ENCODE measurements around the gene SCAMP4.
"Not testable (repeated sequence)": the region's sequence is repeated elsewhere in the genome, so short reads cannot be mapped to it uniquely, and the experiment has no call there.

Gene SCAMP4

DNA sequence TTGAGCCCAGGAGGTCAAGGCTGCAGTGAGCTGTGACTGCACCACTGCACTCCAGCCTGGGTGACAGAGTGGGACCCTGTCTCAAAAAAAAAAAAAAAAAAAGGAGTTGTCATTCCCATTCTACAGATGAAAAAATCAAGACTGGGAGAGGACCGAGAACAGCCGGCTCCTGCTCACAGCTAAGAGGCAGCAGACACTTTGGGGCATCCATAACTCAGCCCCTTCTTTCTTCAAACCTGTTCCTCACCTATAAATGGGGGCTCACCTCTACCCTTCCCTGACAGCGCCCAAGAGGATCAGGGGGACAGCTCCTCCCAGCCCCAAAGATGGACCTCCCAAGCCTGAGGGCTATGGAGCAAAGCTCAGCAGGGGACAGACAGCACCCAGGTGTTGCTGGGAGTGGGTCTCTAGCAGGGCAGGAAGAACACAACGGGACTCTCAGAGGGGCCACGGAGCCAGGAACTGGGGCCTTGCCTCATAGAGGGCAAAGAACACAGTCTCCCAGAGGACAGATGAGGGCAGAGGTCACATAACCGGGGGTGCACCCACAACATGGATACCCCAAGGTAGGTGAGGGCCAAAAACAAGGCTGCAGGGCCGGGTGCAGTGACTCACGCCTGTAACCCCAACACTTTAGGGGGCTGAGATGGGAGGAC lies 38.4 kb upstream of the SCAMP4 start:
- no peak for DNase-seq

DNA sequence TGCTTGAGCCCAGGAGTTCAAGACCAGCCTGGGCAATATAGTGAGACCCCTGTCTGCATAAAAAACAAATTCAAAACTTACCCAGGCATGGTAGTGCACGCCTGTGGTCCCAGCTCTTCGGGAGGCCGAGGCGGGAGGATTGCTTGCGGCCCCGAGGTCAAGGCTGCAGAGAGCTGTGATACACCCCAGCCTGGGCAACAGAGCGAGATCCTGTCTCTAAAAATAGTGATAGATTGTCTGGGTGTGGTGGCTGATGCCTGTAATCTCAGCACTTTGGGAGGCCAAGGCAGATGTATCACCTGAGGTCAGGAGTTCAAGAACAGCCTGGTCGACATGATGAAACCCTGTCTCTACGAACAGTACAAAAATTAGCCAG lies 37.9 kb upstream of the SCAMP4 start:
- DNase-seq = no peak

DNA sequence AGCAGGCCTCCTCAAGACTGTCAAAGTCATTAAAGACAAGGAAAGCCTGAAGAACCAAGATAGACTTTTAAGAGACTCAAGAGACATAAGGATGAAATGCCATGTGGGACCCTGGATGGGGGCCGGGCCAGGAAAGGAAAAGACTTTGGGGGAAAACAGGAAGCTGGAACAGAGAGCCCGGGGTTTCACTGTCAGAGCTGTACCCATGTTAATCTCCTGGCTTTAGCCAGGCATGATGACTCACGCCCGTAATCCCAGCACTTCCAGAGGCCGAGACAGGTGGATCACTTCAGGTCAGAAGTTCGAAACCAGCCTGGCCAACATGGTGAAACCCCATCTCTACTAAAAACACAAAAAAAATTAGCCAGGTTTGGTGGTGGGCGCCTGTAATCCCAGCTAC lies 36.2 kb upstream of the SCAMP4 start:
- DNase-seq = no peak

DNA sequence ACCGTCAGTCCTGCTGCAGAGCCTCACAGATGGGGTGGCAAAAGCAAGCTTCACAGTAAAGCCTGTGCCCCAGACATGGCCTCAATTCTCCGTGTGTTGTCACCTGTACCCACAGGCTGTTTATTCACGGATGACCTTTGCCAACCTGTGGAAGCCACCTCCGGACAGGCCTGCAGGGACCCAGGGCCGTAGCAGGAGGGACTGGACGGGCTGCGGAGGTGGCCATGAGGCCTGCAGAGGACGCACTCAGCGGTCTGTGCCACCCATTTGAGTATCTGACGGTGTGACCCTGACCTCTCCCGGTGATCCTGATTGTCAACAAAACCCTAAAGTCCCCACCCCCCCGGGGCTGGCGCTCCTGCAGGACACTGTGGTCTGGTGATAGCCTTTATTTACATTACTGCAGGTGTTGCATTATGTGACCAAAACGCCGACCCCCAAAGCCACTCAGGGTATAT lies 34.0 kb upstream of the SCAMP4 start:
- DNase-seq = no peak

DNA sequence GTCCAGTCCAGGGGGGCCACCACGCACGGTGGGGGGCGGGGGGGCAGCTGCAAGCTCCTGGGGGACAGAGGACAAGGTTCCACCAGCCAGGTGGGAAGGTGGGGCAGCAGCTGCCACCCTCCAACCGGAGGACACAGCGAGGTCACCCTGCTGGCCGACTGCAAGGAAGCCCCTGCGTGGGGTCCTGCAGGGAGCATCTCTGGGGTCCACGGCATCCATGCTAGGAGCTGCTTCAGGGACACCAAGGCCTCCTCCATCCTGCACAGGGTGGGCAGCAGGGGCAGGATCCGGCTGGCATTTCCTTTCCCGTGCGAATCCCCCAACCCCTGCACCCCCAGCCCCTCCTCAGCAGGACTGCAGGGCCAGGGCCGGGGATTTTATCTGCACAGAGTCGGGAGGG lies 33.6 kb upstream of the SCAMP4 start:
- no peak for DNase-seq

DNA sequence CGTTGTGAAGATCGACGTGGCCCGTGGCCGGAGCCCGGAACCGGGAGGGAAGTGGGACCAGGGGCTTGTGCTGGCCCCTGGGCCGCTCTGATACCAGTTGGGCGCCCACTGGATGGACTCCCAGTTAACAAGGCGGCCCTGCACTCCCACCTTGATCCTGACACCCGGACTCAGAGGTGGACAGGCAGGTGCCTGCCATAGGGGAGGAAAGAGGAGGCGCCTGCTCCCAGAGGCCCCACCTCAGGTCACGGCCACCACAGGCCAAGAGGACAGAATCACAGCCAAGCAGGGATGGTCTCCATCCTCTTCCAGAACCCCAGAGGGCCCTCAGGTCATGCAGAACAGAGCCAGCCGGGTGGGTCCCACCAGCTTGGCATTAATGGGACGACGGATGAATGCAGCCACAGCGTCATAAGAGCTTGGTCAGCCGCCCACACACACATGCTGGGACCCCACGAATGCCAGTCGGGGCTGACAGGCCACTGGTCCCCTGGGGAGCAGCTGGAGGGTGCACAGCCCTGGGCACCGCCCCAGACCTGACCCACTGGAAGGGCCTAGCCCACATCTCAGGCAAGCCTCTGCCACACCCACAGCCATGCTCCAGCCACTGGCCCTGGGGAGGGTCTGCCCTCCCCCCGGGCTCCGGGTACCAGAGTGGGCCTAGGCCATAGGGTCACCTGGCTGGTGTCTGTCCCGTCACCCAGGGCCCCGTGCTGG lies 32.2 kb upstream of the SCAMP4 start:
- DNase-seq = no peak

DNA sequence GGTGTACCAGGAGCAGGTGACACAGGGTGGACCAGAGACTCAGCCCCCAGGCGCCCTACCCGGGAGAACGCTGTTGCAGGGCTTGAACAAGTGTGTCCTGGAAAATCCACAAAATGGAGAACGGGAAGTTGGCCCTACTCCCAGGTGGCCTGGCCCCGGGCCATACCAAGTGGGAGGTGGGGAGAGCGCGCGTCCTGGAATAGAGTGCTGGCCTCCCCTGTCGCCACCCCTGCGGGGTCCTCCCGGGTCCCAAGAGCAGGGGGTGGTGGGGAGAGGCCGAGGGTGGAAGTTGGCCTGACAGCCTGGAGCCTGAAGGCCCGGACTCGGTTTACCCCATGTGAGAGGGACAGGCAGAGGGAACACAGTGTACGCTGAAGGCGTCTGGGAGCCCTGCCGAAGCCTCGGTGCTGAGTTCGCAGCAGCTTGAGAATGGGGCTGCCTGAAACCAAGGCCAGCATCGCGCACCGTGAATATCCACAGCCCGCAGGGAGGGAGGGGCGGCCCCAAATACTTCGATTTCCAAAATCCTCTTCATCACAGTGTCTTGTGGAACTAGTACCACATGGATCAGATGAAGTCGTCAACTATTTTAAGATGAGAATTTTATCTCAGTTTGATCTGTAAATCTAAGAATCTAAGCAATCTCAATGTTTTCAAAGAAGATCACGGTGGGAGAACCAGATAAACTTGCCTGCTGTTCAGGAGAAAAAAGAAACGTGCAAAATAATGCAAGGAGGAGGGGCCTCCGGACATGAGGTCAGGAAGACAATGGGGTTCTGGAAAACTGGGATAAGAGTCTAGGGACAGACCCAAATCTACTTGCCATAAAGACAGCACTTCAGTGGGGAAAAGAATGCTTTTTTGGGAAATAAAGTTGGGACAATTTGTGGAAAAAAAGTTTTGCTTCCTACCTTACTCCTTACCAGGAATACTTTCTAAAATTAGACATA lies 31.4 kb upstream of the SCAMP4 start:
- DNase-seq = no peak

DNA sequence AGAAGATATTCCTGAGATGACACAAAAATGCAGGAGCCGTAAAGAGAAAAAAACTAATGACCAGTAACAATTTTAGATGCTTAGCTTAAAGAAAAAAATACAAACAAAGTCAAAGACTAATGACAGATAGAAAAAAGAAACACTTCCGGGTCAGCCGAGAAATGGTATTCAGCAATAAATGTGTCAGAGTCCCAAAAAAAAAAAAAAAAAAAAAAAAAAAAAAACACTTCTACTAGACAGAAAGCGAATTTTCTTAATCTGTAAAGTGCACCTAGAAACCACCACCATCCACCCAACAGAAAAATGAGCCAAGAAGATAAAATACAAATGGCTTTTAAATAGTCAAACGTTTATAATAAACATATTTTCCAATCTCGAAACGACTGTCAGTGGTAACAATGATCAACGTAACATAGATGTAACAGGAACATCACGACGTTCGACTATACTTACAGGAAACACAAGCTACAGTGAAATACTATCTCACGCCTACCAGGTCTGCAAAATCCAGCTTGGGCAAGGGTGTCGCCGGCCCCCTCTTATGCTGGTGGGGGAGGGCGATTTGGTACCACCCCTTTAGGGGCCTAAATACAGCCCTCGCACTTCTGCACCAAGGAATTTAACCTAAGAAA lies 30.5 kb upstream of the SCAMP4 start:
- peak; percentile 35 for DNase-seq

DNA sequence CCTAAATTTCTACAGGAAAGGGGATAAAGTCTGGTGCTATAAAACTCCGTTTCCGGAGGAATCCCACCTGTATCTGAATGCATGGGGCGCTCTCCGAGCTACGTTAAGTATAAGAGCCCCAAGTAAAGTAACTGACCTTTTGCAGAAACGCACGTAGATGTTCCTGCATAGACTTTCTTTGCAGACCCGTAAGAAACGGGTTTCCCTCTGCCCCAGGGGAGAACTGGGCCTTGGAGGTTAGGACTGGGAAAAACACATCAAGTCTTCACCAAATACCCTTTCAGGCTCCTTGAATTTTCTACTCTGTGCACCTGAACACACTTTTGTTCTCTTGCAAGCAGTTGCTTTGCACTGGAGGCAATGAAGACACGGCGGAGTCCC lies 29.9 kb upstream of the SCAMP4 start:
- not testable (repeated sequence) for DNase-seq

DNA sequence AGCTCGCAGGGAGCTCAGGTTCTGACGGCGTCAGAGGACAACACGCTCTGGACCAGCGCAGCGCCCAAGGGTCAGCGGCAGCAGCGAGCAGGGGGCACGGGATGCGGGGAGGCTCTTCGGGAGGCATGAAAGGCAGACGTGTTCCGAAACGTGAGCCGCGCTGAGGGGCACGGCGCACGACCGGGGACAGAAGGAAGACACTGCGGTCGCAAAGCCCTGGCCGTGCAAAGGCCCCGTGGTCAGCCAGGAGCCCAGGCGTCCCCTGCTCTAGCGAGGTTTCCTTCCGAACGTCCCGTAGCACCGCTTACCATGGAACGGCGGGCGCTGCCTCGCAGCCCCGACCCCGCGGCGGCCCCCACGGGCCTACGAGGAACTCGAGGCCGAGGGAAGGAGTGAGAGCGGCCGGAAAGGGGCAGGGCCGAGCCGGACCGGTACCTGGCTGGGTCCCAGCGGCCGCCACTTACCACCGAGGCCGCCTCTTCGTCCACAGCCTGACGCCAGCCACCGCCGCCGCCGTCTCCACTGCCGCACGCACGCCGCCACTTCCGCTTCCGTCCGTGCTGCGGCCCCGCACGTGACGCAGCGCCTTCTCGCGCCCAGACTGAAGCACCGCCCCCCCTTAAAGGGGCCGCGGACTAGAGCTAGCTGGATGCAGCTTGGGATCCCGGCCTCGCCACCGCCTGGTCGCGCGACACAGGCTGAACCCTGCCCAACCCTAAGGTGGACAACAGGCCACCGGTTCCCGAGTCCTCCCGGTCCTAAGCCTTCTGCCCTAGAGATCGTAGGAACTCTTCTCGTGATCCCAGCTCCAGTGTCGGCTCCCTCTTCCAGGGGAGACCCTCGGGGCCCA lies 29.3 kb upstream of the SCAMP4 start:
- DNase-seq = peak; percentile 90

DNA sequence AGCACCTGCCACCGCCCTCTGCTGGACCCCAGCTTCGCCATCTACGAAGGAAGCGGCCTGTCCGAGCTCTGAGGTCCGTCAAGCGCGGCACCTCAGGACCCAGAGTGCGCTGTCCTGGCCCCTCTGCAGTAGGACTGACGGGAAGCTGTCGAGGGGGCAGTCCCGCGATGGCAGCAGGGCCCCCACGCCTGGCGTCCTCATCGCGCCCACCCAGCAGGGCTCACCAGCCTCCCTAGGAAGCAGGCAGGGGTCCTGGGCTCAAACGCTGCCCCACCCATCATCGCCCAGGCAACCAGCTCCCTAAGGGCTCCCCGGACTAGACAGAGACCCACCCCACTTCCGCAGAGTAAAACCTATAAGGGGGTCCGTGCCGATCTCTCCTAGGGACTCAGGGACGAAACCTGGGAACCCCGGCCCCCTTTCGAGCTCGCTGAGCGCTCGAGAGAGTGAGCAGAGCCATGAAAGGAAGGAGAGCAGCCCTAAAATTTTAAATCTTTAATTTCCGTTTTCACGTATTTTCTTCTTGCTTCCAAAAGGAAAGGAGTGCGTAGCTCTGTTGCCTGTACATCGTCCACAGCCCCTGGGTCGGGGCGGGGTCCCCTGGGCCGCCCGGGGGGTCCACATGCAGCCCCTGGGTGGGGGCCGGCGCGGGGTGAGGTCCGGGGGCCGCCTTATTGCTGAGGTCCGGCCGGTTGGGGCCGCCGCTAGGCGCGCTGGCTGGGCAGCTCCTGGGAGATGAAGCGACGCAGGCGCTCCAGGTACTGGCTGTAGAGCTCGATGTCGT lies 28.5 kb upstream of the SCAMP4 start:
- not testable (repeated sequence) for DNase-seq

DNA sequence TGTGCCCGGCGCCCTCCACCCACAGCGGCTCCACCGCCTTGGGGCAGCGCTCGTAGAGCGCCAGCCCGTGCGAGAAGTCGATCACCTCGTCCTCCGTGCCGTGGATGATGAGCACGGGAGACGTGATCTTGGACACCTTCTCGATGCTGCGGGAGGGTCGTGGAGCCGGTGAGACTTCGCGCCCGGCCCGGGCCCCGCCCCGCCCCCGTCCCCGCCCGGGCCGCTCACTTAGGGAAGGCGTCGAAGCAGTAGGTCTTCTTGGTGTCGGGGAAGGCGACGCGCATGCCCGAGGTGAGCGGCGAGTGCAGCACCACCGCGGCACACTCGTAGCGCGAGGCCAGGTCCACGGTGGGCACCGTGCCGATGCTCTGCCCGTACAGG lies 27.9 kb upstream of the SCAMP4 start:
- not testable (repeated sequence) for DNase-seq

DNA sequence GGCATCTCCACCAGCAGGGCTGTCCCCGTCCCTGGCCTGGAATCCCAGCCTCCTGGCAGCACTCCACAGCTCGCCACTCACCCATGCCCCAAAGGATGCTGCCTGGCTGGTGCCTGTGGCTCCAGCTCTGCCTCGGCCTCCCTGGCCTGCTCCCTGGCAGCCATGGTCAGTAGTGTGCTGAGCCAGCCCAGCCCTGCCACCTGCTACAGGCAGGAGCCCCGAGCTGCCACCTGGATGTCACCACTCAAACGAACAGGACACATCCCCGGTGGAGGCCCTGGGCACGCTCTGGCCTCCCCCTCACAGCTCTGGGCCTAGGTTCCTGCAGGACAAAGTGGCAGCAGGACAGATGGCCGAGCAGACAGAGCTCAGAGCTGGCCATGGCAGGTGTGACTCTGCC lies 26.6 kb upstream of the SCAMP4 start:
- not testable (repeated sequence) for DNase-seq

DNA sequence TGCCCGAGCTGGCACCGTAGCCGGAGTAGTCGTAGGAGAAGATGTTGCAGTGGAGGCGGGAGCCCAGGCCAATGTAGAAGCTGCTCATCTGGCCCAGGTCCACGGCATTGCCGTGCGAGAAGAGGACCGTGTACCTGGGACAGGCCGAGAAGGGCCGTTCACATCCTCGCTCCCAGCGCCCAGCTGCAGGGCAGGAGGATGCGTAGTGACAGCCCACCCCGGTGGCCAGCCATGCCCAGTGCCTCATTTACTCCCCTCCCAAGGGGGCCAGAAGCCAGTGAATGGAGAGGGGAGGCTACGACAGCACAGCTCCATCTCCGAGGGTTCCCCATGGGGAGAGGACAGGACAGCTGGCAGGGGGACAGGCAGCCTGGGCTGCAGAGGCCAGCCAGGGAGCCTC lies 25.2 kb upstream of the SCAMP4 start:
- not testable (repeated sequence) for DNase-seq

DNA sequence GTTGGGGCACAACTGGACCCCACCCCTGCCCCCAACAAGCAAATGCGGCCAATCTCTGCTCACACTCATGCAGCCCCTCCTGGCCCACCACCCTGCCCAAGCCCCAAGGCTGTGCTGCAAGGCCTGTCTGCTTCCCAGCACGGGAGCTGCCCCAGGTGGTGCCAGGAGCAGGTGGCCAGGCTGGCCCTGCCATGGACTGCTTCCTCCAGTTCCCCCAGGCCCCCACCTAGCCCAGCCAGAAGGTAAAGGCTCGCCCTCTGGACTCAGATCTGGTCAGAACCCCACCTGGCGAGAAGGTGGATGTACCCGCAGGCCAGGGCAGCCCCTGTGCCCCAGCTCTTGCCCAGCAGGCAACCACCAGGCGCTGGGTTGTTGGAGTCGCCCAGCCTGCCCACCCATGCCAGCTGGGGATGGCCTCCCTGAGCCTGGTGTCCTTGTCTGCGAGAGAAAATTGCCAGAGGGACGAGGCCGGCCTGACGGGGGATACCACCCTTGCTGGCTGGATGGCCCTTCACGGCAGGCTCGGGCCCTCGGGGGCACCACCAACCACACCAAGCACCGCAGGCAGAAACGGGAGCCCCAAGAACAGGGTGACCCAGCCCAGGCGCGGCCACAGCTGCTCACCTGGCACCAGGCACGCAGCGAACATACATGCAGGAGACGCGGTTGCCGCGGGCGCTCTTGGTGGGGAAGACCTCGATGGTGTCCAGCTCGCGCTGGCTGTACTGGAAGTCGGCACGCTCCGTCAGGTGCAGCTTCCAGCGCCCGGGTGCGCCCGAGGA lies 24.4 kb upstream of the SCAMP4 start:
- DNase-seq = no peak

DNA sequence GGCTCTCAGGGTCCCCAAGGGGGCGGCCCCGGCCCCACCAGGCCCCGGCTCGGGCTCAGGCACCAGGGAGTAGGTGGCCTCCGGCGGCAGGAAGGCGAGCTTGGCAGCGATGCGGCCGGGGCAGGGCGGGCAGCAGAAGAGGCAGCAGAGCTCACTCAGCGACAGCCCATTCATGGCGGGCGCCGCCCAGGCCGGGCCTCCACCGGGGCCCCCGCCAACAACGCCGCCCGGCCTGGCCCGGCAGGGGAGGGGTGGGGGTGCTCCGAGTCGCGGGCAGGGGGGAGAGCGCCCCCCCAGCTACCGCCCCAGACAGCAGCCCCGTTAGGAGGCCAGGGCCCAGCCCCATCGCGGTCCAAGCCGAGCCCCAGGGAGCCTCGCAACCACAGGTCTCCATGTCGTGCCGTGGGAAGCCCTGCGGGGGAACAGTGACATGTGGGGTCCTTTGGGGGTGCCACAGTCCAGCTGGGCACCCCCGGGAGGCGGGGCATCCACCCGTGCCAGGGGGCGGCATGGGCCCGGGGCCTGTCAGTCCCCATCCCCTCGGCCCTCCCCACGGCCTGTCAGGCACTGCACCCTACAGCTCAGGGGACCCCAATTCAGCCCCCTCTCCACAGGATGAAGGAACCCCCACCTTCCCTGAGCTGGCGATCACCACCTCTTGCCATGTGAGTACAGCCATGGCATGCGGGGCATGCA lies 23.7 kb upstream of the SCAMP4 start:
- DNase-seq = not testable (repeated sequence)

DNA sequence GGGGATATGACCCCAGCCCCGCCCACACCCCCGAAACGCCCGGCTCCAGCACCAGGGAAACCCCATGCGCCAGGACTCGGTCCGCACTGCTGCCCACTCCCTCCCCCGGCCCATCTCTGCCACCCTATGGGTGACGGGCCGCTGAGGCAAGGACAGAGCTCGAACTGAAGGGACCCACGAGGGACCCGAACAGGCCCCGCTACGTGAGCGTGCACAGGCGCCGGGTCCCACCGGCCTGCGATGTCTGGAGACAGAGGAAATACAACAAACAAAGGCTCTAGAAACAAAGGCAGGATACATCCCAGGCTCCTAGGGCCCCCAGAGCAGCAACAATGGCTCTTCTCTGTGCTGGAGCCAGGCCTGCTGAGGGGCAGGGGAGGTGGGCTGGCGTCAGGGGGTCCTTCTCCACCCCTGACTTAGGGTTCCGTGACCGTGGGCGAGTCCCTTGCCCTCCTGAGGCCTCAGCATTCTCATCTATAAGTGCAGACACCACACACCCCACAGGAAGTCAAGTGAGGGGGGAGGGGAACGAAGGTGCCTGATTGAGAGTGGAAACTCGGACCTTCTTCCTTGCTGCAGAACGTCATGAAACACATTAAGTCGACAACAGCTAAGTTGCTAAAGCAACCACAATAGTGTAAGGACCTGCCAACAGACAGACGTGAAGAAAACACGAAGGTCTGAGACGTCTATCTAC lies 23.0 kb upstream of the SCAMP4 start:
- DNase-seq = no peak

DNA sequence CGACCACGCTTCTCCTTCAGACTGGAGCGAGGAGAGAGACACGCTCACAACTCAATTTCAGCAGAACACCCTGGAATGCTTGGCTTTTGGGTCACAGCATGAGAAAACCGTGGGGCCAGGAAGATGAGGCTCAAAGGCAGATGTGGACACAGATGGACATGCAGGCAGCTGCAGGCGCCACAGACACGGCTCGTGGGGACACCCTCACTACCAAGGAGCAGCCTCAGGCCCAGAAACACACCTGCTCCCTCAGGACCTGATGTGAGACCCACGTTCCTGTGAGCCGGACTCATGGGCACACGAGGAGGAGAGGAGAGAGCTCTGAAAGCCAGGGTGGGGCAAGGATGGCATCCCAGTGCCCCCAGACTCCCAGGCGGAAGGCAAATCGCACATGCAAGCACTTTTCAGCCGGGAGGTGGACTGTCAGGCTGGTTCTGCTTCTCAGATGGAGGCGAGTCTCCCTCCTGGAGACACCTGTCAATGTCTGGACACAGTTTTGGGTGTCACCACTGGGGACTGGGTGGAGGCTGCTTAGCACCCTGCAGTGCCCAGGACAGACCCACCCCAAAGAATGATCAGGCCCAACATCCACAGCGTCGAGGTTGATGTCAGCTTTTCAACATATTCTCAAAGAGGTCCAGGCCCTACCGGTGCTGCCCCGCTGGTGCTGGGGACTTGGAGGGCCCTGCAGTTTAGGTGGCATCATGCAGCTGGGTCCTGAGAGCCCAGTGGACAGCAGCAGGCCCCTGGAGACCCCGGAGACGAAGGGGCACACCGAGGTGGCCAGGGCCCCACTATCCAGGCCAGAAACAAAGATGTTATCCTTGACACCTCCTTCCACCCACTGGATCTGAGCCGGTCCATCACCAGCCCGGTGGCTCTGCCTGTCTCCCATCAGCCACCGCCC lies 22.2 kb upstream of the SCAMP4 start:
- DNase-seq = no peak

Data from EL (cell line).